Immature natural killer cell (primary cell): ENCODE measurements around the gene PDE8B. TPM values are rescaled to one million over a fixed set of nuclear protein-coding genes. Genes with fewer than 3 reads are reported as not detected.
A peak's percentile ranks its signal among the peaks of the same experiment; 100 is the strongest.

Experiments
- DNase-seq, 3 donors: peaks; one replicate each; pipeline ENCODE4 v3.0.0; 2022; ENCODE audit warnings: mixed read lengths in 1 of 3
- H3K27ac Mint-ChIP-seq, 6 donors: one replicate each; pipeline ENCODE4 v1.8.0; 2020; ENCODE audit warnings: mixed read lengths in 6 of 6, mild to moderate bottlenecking in 5 of 6, inconsistent platforms in 4 of 6, moderate library complexity in 3 of 6
- H3K27me3 Mint-ChIP-seq, 3 donors: one replicate each; pipeline ENCODE4 v1.8.0; 2020 to 2021; ENCODE audit warnings: low read depth in 3 of 3, mild to moderate bottlenecking in 3 of 3, mixed read lengths in 3 of 3, moderate library complexity in 3 of 3, inconsistent platforms in 1 of 3
- H3K36me3 Mint-ChIP-seq, 3 donors: one replicate each; pipeline ENCODE4 v1.8.0; 2020; ENCODE audit warnings: mixed read lengths in 3 of 3, inconsistent platforms in 2 of 3, mild to moderate bottlenecking in 2 of 3
- H3K4me1 Mint-ChIP-seq, 2 donors: one replicate each; pipeline ENCODE4 v1.8.0; 2020; ENCODE audit warnings: inconsistent platforms in 2 of 2, mild to moderate bottlenecking in 2 of 2, mixed read lengths in 2 of 2, moderate library complexity in 1 of 2
- H3K4me3 Mint-ChIP-seq, 5 donors: one replicate each; pipeline ENCODE4 v1.8.0; 2020; ENCODE audit warnings: mild to moderate bottlenecking in 5 of 5, mixed read lengths in 5 of 5, inconsistent platforms in 3 of 5, moderate library complexity in 3 of 5
- H3K9me3 Mint-ChIP-seq, 6 donors: one replicate each; pipeline ENCODE4 v1.8.0; 2020; ENCODE audit warnings: mild to moderate bottlenecking in 6 of 6, mixed read lengths in 6 of 6, inconsistent platforms in 4 of 6, moderate library complexity in 3 of 6
- polyA plus RNA-seq, 3 donors: library from polyadenylated mRNA; unstranded; fragments of 300-500 nt; fragmentation: Illumina TruSeq; gene quantifications; one replicate each; pipeline ENCODE4 v1.2.3, GENCODE V29; 2021

The PDE8B gene
- polyA plus RNA-seq, 3 donors from 2014 or later = 0.30 TPM; not detected in 2

GRCh38 chr5:77337686-77338085, 127.2 kb downstream of the PDE8B start:
- Mint-ChIP-seq H3K36me3 (no peaks in the 10 kb centered on the region), H3K27ac (no peak overlapping the region), H3K4me1 (no peaks in the 10 kb centered on the region), H3K27me3 (peaks cover 0 to 3% (median 0%) of the 10 kb centered on the region in 3 donors), H3K4me3 (no peak overlapping the region), H3K9me3 (no peaks in the 10 kb centered on the region)
- DNase-seq = no peak

GRCh38 chr5:77339337-77339890, 128.9 kb downstream of the PDE8B start:
- Mint-ChIP-seq H3K4me3 (no peak overlapping the region), H3K27ac (no peak overlapping the region), H3K9me3 (peaks cover 0 to 2% (median 0%) of the 10 kb centered on the region in 6 donors), H3K4me1 (no peaks in the 10 kb centered on the region), H3K27me3 (peaks cover 0 to 3% (median 2%) of the 10 kb centered on the region in 3 donors), H3K36me3 (no peaks in the 10 kb centered on the region)
- DNase-seq = no peak

GRCh38 chr5:77343165-77343564, 132.7 kb downstream of the PDE8B start:
- no peaks in the 10 kb centered on the region for H3K36me3 Mint-ChIP-seq
- peaks cover 0 to 2% (median 0%) of the 10 kb centered on the region in 6 donors for H3K9me3 Mint-ChIP-seq
- DNase-seq = no peak
- peaks cover under 1 to 4% (median 2%) of the 10 kb centered on the region in 3 donors for H3K27me3 Mint-ChIP-seq
- H3K27ac Mint-ChIP-seq = no peak overlapping the region
- H3K4me3 Mint-ChIP-seq = no peak overlapping the region
- H3K4me1 Mint-ChIP-seq = no peaks in the 10 kb centered on the region

- Mint-ChIP-seq H3K4me1 (no peaks in the 10 kb centered on the region), H3K9me3 (peaks cover 0 to 2% (median 0%) of the 10 kb centered on the region in 6 donors), H3K36me3 (no peaks in the 10 kb centered on the region), H3K4me3 (no peak overlapping the region), H3K27me3 (peaks cover 4 to 8% (median 8%) of the 10 kb centered on the region in 3 donors), H3K27ac (no peak overlapping the region)
- no peak for DNase-seq
These were observed 137.1 kb downstream of the PDE8B start for GRCh38 chr5:77347435-77348098.

- no peak for DNase-seq
- Mint-ChIP-seq H3K4me3 (no peak overlapping the region), H3K4me1 (no peaks in the 10 kb centered on the region), H3K27ac (no peak overlapping the region), H3K9me3 (no peaks in the 10 kb centered on the region), H3K27me3 (peaks cover 0 to 7% (median 6%) of the 10 kb centered on the region in 3 donors), H3K36me3 (no peaks in the 10 kb centered on the region)
These were observed 142.8 kb downstream of the PDE8B start for GRCh38 chr5:77353251-77353650.

- peaks cover 0 to 7% (median 2%) of the 10 kb centered on the region in 3 donors for H3K27me3 Mint-ChIP-seq
- DNase-seq = no peak
- no peaks in the 10 kb centered on the region for H3K9me3 Mint-ChIP-seq
- H3K4me3 Mint-ChIP-seq = no peak overlapping the region
- no peak overlapping the region for H3K27ac Mint-ChIP-seq
- H3K36me3 Mint-ChIP-seq = no peaks in the 10 kb centered on the region
- no peaks in the 10 kb centered on the region for H3K4me1 Mint-ChIP-seq
These were observed 144.0 kb downstream of the PDE8B start for GRCh38 chr5:77354454-77354853.

- Mint-ChIP-seq H3K27ac (no peak overlapping the region), H3K4me1 (no peaks in the 10 kb centered on the region), H3K4me3 (no peak overlapping the region), H3K9me3 (no peaks in the 10 kb centered on the region), H3K36me3 (no peaks in the 10 kb centered on the region), H3K27me3 (peaks cover 0 to 7% (median 2%) of the 10 kb centered on the region in 3 donors)
- no peak for DNase-seq
These were observed 144.6 kb downstream of the PDE8B start for GRCh38 chr5:77355080-77355479.

- H3K9me3 Mint-ChIP-seq = no peaks in the 10 kb centered on the region
- H3K4me1 Mint-ChIP-seq = no peaks in the 10 kb centered on the region
These were observed 145.3 kb downstream of the PDE8B start for GRCh38 chr5:77355751-77356150.

GRCh38 chr5:77356740-77357139, 146.3 kb downstream of the PDE8B start:
- Mint-ChIP-seq H3K4me3 (no peak overlapping the region), H3K4me1 (no peaks in the 10 kb centered on the region), H3K36me3 (no peaks in the 10 kb centered on the region), H3K27me3 (peaks cover 0 to 5% (median 2%) of the 10 kb centered on the region in 3 donors), H3K27ac (no peak overlapping the region), H3K9me3 (no peaks in the 10 kb centered on the region)
- no peak for DNase-seq

More at GRCh38 chr5:77355751-77356150, 145.3 kb downstream of the PDE8B start:
- Mint-ChIP-seq H3K36me3 (no peaks in the 10 kb centered on the region), H3K27me3 (peaks cover 0 to 7% (median 2%) of the 10 kb centered on the region in 3 donors), H3K4me3 (no peak overlapping the region), H3K27ac (peak overlapping the region in 1 of 6 donors; percentile 38)
- no peak for DNase-seq

GRCh38 chr5:77358255-77359205, 148.1 kb downstream of the PDE8B start:
- no peak for DNase-seq
- Mint-ChIP-seq H3K27me3 (peaks cover 0 to 2% (median 1%) of the 10 kb centered on the region in 3 donors), H3K4me3 (no peak overlapping the region), H3K27ac (no peak overlapping the region), H3K9me3 (peaks cover 0 to 6% (median 0%) of the 10 kb centered on the region in 6 donors), H3K36me3 (no peaks in the 10 kb centered on the region), H3K4me1 (no peaks in the 10 kb centered on the region)

GRCh38 chr5:77359231-77359630, 148.8 kb downstream of the PDE8B start:
- H3K4me3 Mint-ChIP-seq = no peak overlapping the region
- H3K4me1 Mint-ChIP-seq = no peaks in the 10 kb centered on the region
- H3K9me3 Mint-ChIP-seq = peaks cover 0 to 6% (median 0%) of the 10 kb centered on the region in 6 donors
- no peak overlapping the region for H3K27ac Mint-ChIP-seq
- DNase-seq = no peak
- H3K27me3 Mint-ChIP-seq = peaks cover 0 to 2% (median 0%) of the 10 kb centered on the region in 3 donors
- no peaks in the 10 kb centered on the region for H3K36me3 Mint-ChIP-seq

GRCh38 chr5:77360381-77360780, 149.9 kb downstream of the PDE8B start:
- peaks cover 0 to 2% (median 0%) of the 10 kb centered on the region in 3 donors for H3K27me3 Mint-ChIP-seq

GRCh38 chr5:77360973-77361372, 150.5 kb downstream of the PDE8B start:
- H3K4me1 Mint-ChIP-seq = no peaks in the 10 kb centered on the region
- no peak overlapping the region for H3K27ac Mint-ChIP-seq
- no peaks in the 10 kb centered on the region for H3K36me3 Mint-ChIP-seq
- no peak overlapping the region for H3K4me3 Mint-ChIP-seq
- peaks cover 0 to 2% (median 1%) of the 10 kb centered on the region in 3 donors for H3K27me3 Mint-ChIP-seq
- peaks cover 0 to 6% (median 0%) of the 10 kb centered on the region in 6 donors for H3K9me3 Mint-ChIP-seq
- no peak for DNase-seq

More at GRCh38 chr5:77360381-77360780, 149.9 kb downstream of the PDE8B start:
- Mint-ChIP-seq H3K9me3 (peaks cover 0 to 6% (median 0%) of the 10 kb centered on the region in 6 donors), H3K36me3 (no peaks in the 10 kb centered on the region), H3K4me1 (no peaks in the 10 kb centered on the region), H3K4me3 (no peak overlapping the region), H3K27ac (no peak overlapping the region)
- no peak for DNase-seq
